Astrocyte of the spinal cord (primary cell): Measurements from ENCODE around the gene UBA7.

ENCODE experiments used
- DNase-seq: peaks from one replicate; pipeline ENCODE4 v3.0.0; 2011; ENCODE audit warnings: low read depth, low spot score
- H3K4me3 ChIP-seq: 2 replicates; pipeline ENCODE4 v1.5.1; 2011; ENCODE audit warnings: low read depth, mild to moderate bottlenecking, low read length, moderate library complexity
- CTCF ChIP-seq: IDR thresholded peaks from 2 replicates; pipeline ENCODE4 v1.5.1; 2012; ENCODE audit warnings: low read depth, mild to moderate bottlenecking, low read length, inconsistent platforms
- in situ Hi-C: cut with HindIII; loops from 2 replicates; pipeline ENCODE4 v1.10.0; 2017; ENCODE audit warnings: low sequenced_read_pairs

Gene UBA7

GRCh38 chr3:49842843-49843517 is 29.2 kb upstream of the UBA7 start:
- TF ChIP-seq CTCF, result no peak
- in situ Hi-C loops, result no loop called here
- no peak for DNase-seq
- no peak overlapping the region for H3K4me3 ChIP-seq

- DNase-seq, result no peak
- H3K4me3 ChIP-seq, result no peak overlapping the region
- in situ Hi-C loops, result no loop called here
- TF ChIP-seq CTCF, result no peak
Measured at GRCh38 chr3:49841806-49842205, 28.1 kb upstream of the UBA7 start.

GRCh38 chr3:49841126-49841696 is 27.5 kb upstream of the UBA7 start:
- H3K4me3 ChIP-seq, result no peak overlapping the region
- DNase-seq, result peak; percentile 15
- peak; percentile 55 for TF ChIP-seq CTCF
- in situ Hi-C loops, result no loop called here

- H3K4me3 ChIP-seq, result no peak overlapping the region
- no peak for TF ChIP-seq CTCF
- DNase-seq, result no peak
- in situ Hi-C loops, result no loop called here
Measured at GRCh38 chr3:49840388-49840787, 26.6 kb upstream of the UBA7 start.

- in situ Hi-C loops, result no loop called here
- peak; percentile 74 for DNase-seq
- no peak overlapping the region for H3K4me3 ChIP-seq
- TF ChIP-seq CTCF, result peak; percentile 89
Measured at GRCh38 chr3:49839193-49839809, 25.5 kb upstream of the UBA7 start.

GRCh38 chr3:49831341-49831740 is 17.6 kb upstream of the UBA7 start:
- no peak for TF ChIP-seq CTCF
- no peak for DNase-seq
- in situ Hi-C loops, result no loop called here
- no peak overlapping the region for H3K4me3 ChIP-seq
